Memory B cell (primary cell): Measurements from ENCODE around the gene C17orf114.

Experiments used
- ATAC-seq: fragments of 150-1000 bp; cut with Tn5 transposase; 2 replicates; pipeline ENCODE4 v1.10.0; 2021; ENCODE audit warnings: low read depth, mild to moderate bottlenecking, moderate library complexity
- DNase-seq, 2 donors: peaks; one replicate each; pipeline ENCODE4 v3.0.0; 2022; ENCODE audit warnings: low spot score in 2 of 2
- H3K27ac Mint-ChIP-seq: one replicate; pipeline ENCODE4 v1.8.0; 2022; ENCODE audit warnings: mild to moderate bottlenecking, moderate library complexity, mixed read lengths
- H3K27me3 Mint-ChIP-seq: one replicate; pipeline ENCODE4 v1.8.0; 2022; ENCODE audit warnings: mixed read lengths
- H3K36me3 Mint-ChIP-seq: one replicate; pipeline ENCODE4 v1.8.0; 2022; ENCODE audit warnings: mild to moderate bottlenecking, mixed read lengths
- H3K4me1 Mint-ChIP-seq: one replicate; pipeline ENCODE4 v1.8.0; 2022; ENCODE audit warnings: mixed read lengths
- H3K4me3 Mint-ChIP-seq: one replicate; pipeline ENCODE4 v1.8.0; 2022; ENCODE audit warnings: mild to moderate bottlenecking, moderate library complexity, mixed read lengths
- H3K9me3 Mint-ChIP-seq: one replicate; pipeline ENCODE4 v1.8.0; 2022; ENCODE audit warnings: mixed read lengths

C17orf114 gene

DNA sequence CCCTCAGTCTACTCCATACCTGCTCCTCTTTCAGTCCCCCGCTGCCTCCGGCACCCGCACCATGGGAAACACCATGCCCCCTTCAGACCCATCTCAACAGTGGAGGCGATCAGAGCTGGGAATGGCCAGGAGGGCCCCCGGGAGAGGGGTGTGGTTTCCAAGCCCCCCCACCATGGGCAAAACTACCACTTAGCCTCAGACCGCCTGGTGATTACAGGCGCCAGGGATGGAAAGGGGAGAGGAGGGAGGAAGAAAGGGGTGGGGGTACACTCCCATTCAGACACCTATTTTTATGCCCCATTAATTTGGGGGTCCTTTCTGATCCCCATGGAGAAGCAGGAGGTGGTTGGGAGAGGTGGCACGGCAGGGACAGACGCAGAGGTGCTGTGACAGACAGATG lies at the start of gene C17orf114:
Gene C17orf114, minus strand, starts transcription at position 101 of the 400 bp plus-strand sequence.
- ATAC-seq (no peak), DNase-seq (no peak)
- Mint-ChIP-seq H3K4me1 (peaks cover 6% of the 10 kb centered on the region), H3K27ac (no peak within 1 kb of the TSS), H3K9me3 (no peaks in the 10 kb centered on the region), H3K4me3 (no peak within 1 kb of the TSS), H3K36me3 (peaks cover 5% of the 10 kb centered on the region), H3K27me3 (no peaks in the 10 kb centered on the region)

DNA sequence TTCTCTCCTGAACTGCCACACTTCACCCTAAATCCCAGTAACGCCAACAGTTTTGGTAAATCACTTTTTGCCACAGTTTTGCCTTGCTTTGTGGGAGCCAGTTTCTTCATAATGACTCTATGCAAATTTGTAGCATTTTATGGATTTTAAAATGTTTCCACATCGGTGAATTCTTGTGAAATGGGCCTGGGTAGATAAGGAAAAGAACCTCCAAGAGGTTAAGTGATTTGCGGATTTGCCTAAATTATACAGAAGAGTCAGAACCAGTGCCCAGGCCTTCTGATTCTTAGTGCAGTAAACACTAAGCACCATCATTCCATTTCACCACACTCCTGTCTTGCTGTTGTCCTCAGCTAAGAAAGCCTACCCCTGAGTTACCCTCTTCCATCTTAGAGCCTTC lies 49.0 kb upstream of the C17orf114 start:
- peaks cover 16% of the 10 kb centered on the region for H3K36me3 Mint-ChIP-seq
- no peak for ATAC-seq
- peaks cover 24% of the 10 kb centered on the region for H3K4me1 Mint-ChIP-seq
- no peak for DNase-seq
- no peak overlapping the region for H3K4me3 Mint-ChIP-seq
- H3K27me3 Mint-ChIP-seq = no peaks in the 10 kb centered on the region
- no peak overlapping the region for H3K27ac Mint-ChIP-seq
- H3K9me3 Mint-ChIP-seq = peaks cover 2% of the 10 kb centered on the region

GRCh38 chr17:4850246-4850645 lies 48.1 kb upstream of the C17orf114 start:
- DNase-seq (no peak), ATAC-seq (no peak)
- Mint-ChIP-seq H3K4me1 (peaks cover 28% of the 10 kb centered on the region), H3K4me3 (no peak overlapping the region), H3K27me3 (no peaks in the 10 kb centered on the region), H3K27ac (peak overlapping the region; percentile 39), H3K36me3 (peaks cover 18% of the 10 kb centered on the region), H3K9me3 (peaks cover 2% of the 10 kb centered on the region)

- no peak for DNase-seq
- H3K4me3 Mint-ChIP-seq = no peak overlapping the region
- H3K27me3 Mint-ChIP-seq = no peaks in the 10 kb centered on the region
- peaks cover 37% of the 10 kb centered on the region for H3K4me1 Mint-ChIP-seq
- peaks cover 2% of the 10 kb centered on the region for H3K9me3 Mint-ChIP-seq
- peak overlapping the region; percentile 39 for H3K27ac Mint-ChIP-seq
- no peak for ATAC-seq
- peaks cover 15% of the 10 kb centered on the region for H3K36me3 Mint-ChIP-seq
Observed at GRCh38 chr17:4849011-4849536, 46.9 kb upstream of the C17orf114 start.

- H3K4me1 Mint-ChIP-seq = peaks cover 34% of the 10 kb centered on the region
- H3K27ac Mint-ChIP-seq = no peak overlapping the region
- no peaks in the 10 kb centered on the region for H3K27me3 Mint-ChIP-seq
- H3K4me3 Mint-ChIP-seq = no peak overlapping the region
- H3K9me3 Mint-ChIP-seq = no peaks in the 10 kb centered on the region
- H3K36me3 Mint-ChIP-seq = peaks cover 10% of the 10 kb centered on the region
- ATAC-seq (no peak), DNase-seq (no peak)
Observed at GRCh38 chr17:4846635-4847390, 44.7 kb upstream of the C17orf114 start.

DNA sequence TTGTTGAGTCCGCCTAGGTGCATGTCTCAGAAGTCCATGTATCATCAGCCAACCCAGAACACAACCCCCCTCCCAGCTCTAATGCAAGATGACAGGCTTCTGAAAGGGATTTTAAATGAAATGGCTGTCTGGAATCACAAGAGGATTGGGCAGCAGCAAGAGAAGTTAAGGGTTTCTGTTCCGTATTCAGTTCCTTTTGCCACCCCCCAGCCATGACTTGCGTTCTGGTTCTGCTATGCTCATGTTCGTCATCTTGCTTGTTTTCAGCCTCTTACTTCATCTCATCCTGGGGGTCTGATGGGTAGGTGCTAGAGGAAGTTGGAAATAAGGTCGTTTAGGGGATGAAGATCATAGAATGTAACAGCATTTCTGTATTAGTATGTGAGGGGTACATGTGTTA lies 43.0 kb upstream of the C17orf114 start:
- H3K36me3 Mint-ChIP-seq = peaks cover 9% of the 10 kb centered on the region
- peaks cover 39% of the 10 kb centered on the region for H3K4me1 Mint-ChIP-seq
- H3K4me3 Mint-ChIP-seq = no peak overlapping the region
- no peaks in the 10 kb centered on the region for H3K9me3 Mint-ChIP-seq
- H3K27me3 Mint-ChIP-seq = no peaks in the 10 kb centered on the region
- DNase-seq = no peak
- peak; percentile 48 for ATAC-seq
- H3K27ac Mint-ChIP-seq = no peak overlapping the region

DNA sequence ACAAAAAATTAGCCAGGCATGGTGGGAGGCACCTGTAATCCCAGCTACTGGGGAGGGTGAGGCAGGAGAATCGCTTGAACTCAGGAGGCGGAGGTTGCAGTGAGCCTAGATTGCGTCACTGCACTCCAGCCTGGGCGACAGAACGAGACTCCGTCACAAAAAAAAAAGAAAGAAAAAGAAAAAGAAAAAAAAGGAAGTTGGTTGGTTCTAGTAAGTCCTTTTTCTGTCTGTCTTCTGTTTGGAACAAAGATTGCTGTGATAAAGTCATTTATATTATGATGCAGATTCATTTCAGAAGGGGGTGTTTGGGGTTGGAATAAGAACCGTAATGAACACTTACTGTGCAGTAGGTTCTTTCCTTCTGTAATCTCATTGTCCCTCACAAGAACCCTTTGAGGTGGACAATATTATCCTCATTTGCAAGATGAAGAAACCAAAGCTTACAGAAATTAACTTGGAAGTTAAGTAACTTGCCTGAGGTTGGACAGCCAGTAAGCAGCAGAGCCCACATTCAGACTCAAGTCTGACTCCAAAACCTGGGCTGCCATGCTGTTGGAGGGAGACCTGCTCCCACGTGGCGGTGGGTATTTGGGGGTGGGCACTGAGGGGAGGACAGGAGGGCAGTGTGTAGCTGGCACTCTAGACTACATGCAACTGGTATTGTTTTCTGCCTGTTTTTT lies 41.3 kb upstream of the C17orf114 start:
- no peak overlapping the region for H3K4me3 Mint-ChIP-seq
- peaks cover 8% of the 10 kb centered on the region for H3K36me3 Mint-ChIP-seq
- no peak overlapping the region for H3K27ac Mint-ChIP-seq
- H3K27me3 Mint-ChIP-seq = no peaks in the 10 kb centered on the region
- DNase-seq (no peak), ATAC-seq (no peak)
- no peaks in the 10 kb centered on the region for H3K9me3 Mint-ChIP-seq
- peaks cover 43% of the 10 kb centered on the region for H3K4me1 Mint-ChIP-seq

DNA sequence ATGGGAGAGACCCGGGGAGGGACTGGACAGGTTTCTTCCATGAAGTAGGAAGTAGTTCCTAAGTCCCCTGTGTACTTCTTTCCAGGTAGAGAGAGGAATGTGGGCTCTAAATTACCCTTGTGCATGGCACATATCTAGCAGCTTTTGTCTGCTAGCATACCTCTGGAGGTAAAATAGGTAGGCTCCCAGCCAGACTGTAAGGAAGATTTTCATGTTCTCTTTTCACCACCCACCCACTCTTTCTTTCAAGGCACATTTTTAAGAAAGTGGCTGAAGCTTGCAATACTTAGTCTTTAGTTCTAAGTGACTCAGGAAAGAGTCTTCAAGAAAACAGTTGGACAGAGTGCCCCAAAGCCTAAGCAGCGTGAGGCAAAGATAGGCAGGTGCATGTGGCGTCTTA lies 40.2 kb upstream of the C17orf114 start:
- H3K27me3 Mint-ChIP-seq = no peaks in the 10 kb centered on the region
- no peak for ATAC-seq
- peaks cover 42% of the 10 kb centered on the region for H3K4me1 Mint-ChIP-seq
- no peak overlapping the region for H3K4me3 Mint-ChIP-seq
- no peak overlapping the region for H3K27ac Mint-ChIP-seq
- DNase-seq = no peak
- H3K36me3 Mint-ChIP-seq = peaks cover 12% of the 10 kb centered on the region
- no peaks in the 10 kb centered on the region for H3K9me3 Mint-ChIP-seq

- Mint-ChIP-seq H3K36me3 (peaks cover 12% of the 10 kb centered on the region), H3K4me3 (no peak overlapping the region), H3K27me3 (no peaks in the 10 kb centered on the region), H3K27ac (peak overlapping the region; percentile 15), H3K9me3 (no peaks in the 10 kb centered on the region), H3K4me1 (peaks cover 46% of the 10 kb centered on the region)
- ATAC-seq (no peak), DNase-seq (no peak)
Observed at GRCh38 chr17:4840893-4841242, 38.7 kb upstream of the C17orf114 start.

DNA sequence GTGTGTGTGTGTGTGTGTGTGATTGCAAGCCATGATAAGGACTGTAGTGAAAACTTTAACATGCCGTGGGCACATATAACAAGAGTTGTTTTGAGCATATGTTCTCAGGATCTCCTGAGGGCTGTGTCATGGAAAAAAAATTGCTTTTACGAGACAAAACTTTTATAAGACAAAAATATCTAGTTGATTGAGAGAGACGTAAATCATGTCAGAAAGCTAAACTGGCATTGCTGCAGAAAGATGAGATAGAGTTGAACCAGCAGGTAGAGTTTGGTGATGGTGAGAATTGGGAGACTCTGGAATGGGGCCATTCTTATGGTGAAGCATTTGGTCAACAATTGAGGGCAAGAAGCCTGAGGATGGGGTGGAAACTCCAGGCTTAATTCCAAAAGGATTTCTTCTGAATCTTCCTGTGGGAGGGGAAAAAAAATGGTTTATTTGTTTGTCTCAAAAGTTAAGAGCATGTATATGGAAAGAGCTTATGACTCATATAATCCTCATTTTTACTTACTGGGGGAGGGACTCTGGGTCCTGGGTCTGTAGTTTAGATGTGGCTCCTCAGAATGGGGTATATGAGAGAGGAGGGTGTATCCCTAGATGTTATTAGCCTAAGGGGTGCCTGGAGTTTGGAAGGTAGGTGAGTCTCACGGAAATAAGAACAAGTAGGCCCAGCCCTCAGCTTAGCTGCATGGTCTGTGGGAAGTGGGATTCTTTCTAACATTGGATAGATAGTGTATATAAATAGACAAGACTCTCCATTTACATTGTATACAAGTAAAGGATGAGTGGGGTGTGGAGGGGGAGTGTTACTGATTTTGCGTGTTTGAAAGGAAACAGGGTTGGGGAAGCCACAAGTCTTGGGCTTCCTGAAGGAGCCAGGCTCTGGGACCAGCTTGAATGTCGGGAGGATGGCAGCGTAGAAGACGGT lies 38.1 kb upstream of the C17orf114 start:
- H3K4me3 Mint-ChIP-seq = no peak overlapping the region
- peaks cover 10% of the 10 kb centered on the region for H3K36me3 Mint-ChIP-seq
- ATAC-seq = no peak
- H3K4me1 Mint-ChIP-seq = peaks cover 47% of the 10 kb centered on the region
- no peaks in the 10 kb centered on the region for H3K27me3 Mint-ChIP-seq
- H3K9me3 Mint-ChIP-seq = no peaks in the 10 kb centered on the region
- no peak for DNase-seq
- peak overlapping the region; percentile 15 for H3K27ac Mint-ChIP-seq

DNA sequence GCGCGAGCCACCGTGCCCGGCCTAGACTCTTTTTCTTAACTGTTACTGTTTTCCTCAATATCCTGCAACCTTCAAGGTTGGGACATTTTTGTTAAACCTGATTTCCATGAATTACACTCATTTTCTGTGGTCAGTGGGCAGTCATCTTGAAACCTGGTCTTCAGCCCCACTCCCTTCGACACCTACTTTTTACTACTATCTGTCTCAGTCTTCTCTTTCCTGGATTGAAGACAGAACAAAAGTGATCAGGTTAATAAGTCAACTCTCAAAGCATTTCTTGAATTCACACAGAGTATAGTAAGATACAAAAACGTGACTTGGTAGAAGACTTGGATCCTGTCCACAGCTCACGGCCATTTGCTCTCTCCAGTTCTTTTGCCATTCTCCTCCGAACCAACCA lies 37.1 kb upstream of the C17orf114 start:
- Mint-ChIP-seq H3K27ac (no peak overlapping the region), H3K27me3 (no peaks in the 10 kb centered on the region), H3K36me3 (peaks cover 9% of the 10 kb centered on the region), H3K4me1 (peaks cover 46% of the 10 kb centered on the region), H3K4me3 (no peak overlapping the region), H3K9me3 (no peaks in the 10 kb centered on the region)
- ATAC-seq (no peak), DNase-seq (no peak)

DNA sequence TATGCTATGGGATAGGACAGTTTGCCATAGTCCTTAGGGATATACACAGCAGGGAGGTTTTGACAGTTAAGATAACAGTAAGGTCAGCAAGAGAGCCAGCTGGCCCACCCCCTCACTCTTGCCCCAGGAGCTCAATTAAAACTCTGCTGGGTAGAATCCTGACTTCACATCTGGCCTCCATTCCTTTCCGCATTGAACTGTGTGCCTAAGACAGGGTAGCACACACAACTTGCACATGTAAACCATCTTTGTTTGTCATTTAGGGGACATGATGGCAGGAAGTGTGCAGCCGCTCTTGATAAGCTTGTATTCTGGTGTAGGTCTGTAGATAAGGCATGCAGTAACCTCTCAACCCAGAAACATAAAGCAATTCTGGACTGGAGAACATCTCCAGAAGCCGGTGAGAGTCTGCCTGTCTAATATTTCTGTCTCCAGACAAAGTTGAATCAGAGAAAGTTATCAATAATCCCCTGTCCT lies 36.2 kb upstream of the C17orf114 start:
- no peak for DNase-seq
- Mint-ChIP-seq H3K9me3 (no peaks in the 10 kb centered on the region), H3K4me1 (peaks cover 51% of the 10 kb centered on the region), H3K27ac (no peak overlapping the region), H3K4me3 (no peak overlapping the region), H3K27me3 (no peaks in the 10 kb centered on the region), H3K36me3 (peaks cover 11% of the 10 kb centered on the region)
- ATAC-seq = no peak

GRCh38 chr17:4837471-4838308 lies 35.6 kb upstream of the C17orf114 start:
- no peak for DNase-seq
- no peaks in the 10 kb centered on the region for H3K9me3 Mint-ChIP-seq
- peaks cover 11% of the 10 kb centered on the region for H3K36me3 Mint-ChIP-seq
- ATAC-seq = no peak
- no peaks in the 10 kb centered on the region for H3K27me3 Mint-ChIP-seq
- H3K4me3 Mint-ChIP-seq = no peak overlapping the region
- peaks cover 49% of the 10 kb centered on the region for H3K4me1 Mint-ChIP-seq
- no peak overlapping the region for H3K27ac Mint-ChIP-seq
